Stimulated activated CD8-positive, alpha-beta memory T cell treated with anti-CD3 and anti-CD28 coated beads, Interleukin-2, amount 100 ng/mL, for 1 hour (primary cell): ENCODE measurements around the gene CFAP221.

ENCODE experiments used
- DNase-seq, 2 donors: peaks; one replicate each; pipeline ENCODE4 v3.0.0-alpha.2; 2020; ENCODE audit warnings: low read depth in 2 of 2

The CFAP221 gene

GRCh38 chr2:119681203-119681867 is 137.1 kb downstream of the CFAP221 start:
- DNase-seq, result no peak

GRCh38 chr2:119681868-119682220 is 137.6 kb downstream of the CFAP221 start:
- DNase-seq, result no peak

- no peak for DNase-seq
Measured at GRCh38 chr2:119682578-119682977, 138.3 kb downstream of the CFAP221 start.

- DNase-seq, result no peak
Measured at GRCh38 chr2:119683074-119683712, 138.9 kb downstream of the CFAP221 start.

GRCh38 chr2:119683713-119684443 is 139.6 kb downstream of the CFAP221 start:
- DNase-seq, result no peak

GRCh38 chr2:119684518-119684917 is 140.3 kb downstream of the CFAP221 start:
- no peak for DNase-seq

GRCh38 chr2:119688616-119689015 is 144.4 kb downstream of the CFAP221 start:
- no peak for DNase-seq

GRCh38 chr2:119689218-119689617 is 145.0 kb downstream of the CFAP221 start:
- no peak for DNase-seq

GRCh38 chr2:119691189-119691588 is 146.9 kb downstream of the CFAP221 start:
- no peak for DNase-seq

GRCh38 chr2:119691651-119692245 is 147.5 kb downstream of the CFAP221 start:
- no peak for DNase-seq

- DNase-seq, result no peak
Measured at GRCh38 chr2:119692310-119692709, 148.1 kb downstream of the CFAP221 start.

- no peak for DNase-seq
Measured at GRCh38 chr2:119692954-119693353, 148.7 kb downstream of the CFAP221 start.

GRCh38 chr2:119693567-119693966 is 149.3 kb downstream of the CFAP221 start:
- no peak for DNase-seq

- no peak for DNase-seq
Measured at GRCh38 chr2:119693967-119694366, 149.7 kb downstream of the CFAP221 start.

- no peak for DNase-seq
Measured at GRCh38 chr2:119694470-119694844, 150.2 kb downstream of the CFAP221 start.

GRCh38 chr2:119694845-119695521 is 150.7 kb downstream of the CFAP221 start:
- DNase-seq, result no peak

- no peak for DNase-seq
Measured at GRCh38 chr2:119696005-119696404, 151.8 kb downstream of the CFAP221 start.

- no peak for DNase-seq
Measured at GRCh38 chr2:119696494-119697030, 152.3 kb downstream of the CFAP221 start.

GRCh38 chr2:119697290-119698020 is 153.2 kb downstream of the CFAP221 start:
- no peak for DNase-seq

GRCh38 chr2:119698246-119698645 is 154.0 kb downstream of the CFAP221 start:
- DNase-seq, result no peak

- no peak for DNase-seq
Measured at GRCh38 chr2:119699016-119699606, 154.9 kb downstream of the CFAP221 start.
